Retinal pigment epithelial cell (primary cell): ENCODE data around the gene GPRC5B.

ENCODE experiments used
- DNase-seq: peaks from one replicate; pipeline ENCODE4 v3.0.0-alpha.2; 2010; ENCODE audit warnings: low read depth
- H3K4me3 ChIP-seq: 2 replicates; pipeline ENCODE4 v1.5.1; 2011; ENCODE audit warnings: mild to moderate bottlenecking, low read length, control low read depth, moderate library complexity
- CTCF ChIP-seq: conservative IDR thresholded peaks from 2 replicates; pipeline ENCODE4 v1.5.1; 2011; ENCODE audit warnings: low read depth, low read length, control low read depth, inconsistent platforms

The GPRC5B gene

GRCh38 chr16:19898166-19898565, 13.5 kb upstream of the GPRC5B start:
- no peak overlapping the region for H3K4me3 ChIP-seq
- TF ChIP-seq CTCF, result no peak

GRCh38 chr16:19896951-19897350, 12.3 kb upstream of the GPRC5B start:
- no peak for DNase-seq
- no peak for TF ChIP-seq CTCF
- H3K4me3 ChIP-seq, result no peak overlapping the region

More at GRCh38 chr16:19898166-19898565, 13.5 kb upstream of the GPRC5B start:
- no peak for DNase-seq

- DNase-seq, result no peak
- H3K4me3 ChIP-seq, result no peak overlapping the region
- no peak for TF ChIP-seq CTCF
Measured at GRCh38 chr16:19894586-19894985, 9.9 kb upstream of the GPRC5B start.

GRCh38 chr16:19892902-19893301, 8.3 kb upstream of the GPRC5B start:
- DNase-seq, result no peak
- TF ChIP-seq CTCF, result no peak
- no peak overlapping the region for H3K4me3 ChIP-seq

- TF ChIP-seq CTCF, result no peak
- H3K4me3 ChIP-seq, result no peak overlapping the region
- no peak for DNase-seq
Measured at GRCh38 chr16:19890901-19891300, 6.3 kb upstream of the GPRC5B start.

- no peak overlapping the region for H3K4me3 ChIP-seq
- DNase-seq, result no peak
- no peak for TF ChIP-seq CTCF
Measured at GRCh38 chr16:19888834-19889233, 4.2 kb upstream of the GPRC5B start.

GRCh38 chr16:19886073-19886941, 1.7 kb upstream of the GPRC5B start:
- H3K4me3 ChIP-seq, result no peak overlapping the region
- peak; percentile 100 for TF ChIP-seq CTCF
- DNase-seq, result no peak
